GM19324 (cell line): Measurements from ENCODE around the gene LAMC1.

ENCODE experiments used
- ATAC-seq: cut with Tn5 transposase; IDR thresholded peaks from one replicate; pipeline ENCODE4 v1.9.1; 2021; ENCODE audit warnings: mild to moderate bottlenecking, moderate library complexity; ENCODE audit not compliant: unreplicated experiment, low FRiP score

The LAMC1 gene

DNA sequence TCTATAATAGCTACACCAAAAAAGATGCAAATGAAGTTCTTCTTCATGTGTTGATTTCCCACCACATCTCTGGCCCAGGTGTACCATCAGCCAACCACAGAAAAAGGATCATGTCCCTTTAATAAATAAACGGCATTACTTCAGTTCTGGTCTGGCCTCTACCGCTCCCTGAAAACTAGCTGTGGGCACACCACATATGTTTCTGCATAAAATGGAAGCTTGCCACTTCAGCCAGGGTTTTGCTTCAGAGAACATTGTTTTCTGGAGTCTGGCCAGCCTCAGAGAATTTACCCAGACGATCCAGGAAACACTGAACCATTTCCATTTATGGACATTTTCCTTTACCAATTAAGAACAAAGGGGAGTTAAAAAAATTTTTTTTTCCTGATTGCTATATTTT lies 157.0 kb downstream of the LAMC1 start:
- ATAC-seq, result no peak

DNA sequence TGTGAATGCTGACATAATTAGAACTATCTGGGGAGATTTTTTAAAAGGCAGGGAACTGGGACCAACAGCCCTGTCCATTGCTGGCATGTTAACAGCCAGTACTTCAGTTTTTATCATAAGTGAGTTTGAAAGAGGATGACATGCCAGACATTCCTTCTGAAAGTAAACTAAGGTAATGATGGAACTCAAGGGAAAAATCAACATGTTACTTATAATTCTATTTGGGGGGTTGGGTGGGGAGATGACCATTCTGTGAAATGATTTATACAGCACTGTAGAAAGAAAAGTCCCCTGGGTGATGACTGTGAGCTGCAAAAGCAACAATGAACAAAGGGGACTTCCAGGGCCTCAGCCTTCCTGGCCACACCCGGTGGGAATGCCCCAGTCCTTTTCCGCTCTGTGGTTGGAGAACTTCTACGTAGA lies 157.4 kb downstream of the LAMC1 start:
- no peak for ATAC-seq

DNA sequence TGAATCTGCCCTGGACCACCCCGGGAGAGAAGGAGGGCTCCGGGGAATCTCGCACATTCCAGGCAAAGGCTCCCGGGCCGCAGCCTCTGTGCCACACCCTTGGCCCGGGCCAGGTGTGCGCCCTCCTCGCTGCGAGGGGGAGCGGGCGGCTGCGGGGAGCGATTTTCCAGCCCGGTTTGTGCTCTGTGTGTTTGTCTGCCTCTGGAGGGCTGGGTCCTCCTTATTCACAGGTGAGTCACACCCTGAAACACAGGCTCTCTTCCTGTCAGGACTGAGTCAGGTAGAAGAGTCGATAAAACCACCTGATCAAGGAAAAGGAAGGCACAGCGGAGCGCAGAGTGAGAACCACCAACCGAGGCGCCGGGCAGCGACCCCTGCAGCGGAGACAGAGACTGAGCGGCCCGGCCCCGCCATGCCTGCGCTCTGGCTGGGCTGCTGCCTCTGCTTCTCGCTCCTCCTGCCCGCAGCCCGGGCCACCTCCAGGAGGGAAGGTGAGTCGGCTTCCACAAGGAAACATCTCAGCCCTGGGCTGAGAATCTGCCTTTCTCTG lies 162.8 kb downstream of the LAMC1 start, which contains the start of gene LAMC2:
Gene LAMC2, plus strand, starts transcription at position 324 of the 550 bp plus-strand sequence. Its CDS starts 89 bp downstream, at position 413.
- no peak for ATAC-seq

DNA sequence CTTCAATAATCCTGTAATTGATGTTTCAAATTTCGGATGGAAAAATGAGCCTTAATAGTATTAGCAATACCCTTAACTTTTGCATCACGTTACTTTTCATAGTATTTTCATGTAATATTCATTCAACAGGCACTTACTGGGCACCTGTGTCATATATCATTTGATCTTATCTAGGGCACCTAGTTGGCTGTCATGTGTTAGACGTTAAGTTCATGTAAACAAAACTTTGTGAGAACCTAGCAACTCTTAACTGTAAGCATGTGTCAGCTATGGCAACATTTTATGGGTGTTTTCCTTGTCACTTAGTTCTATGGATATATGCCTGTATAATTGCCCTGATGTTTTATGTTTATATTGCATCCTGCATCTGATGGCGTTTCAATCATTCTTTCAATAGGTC lies 163.6 kb downstream of the LAMC1 start:
- ATAC-seq, result no peak

DNA sequence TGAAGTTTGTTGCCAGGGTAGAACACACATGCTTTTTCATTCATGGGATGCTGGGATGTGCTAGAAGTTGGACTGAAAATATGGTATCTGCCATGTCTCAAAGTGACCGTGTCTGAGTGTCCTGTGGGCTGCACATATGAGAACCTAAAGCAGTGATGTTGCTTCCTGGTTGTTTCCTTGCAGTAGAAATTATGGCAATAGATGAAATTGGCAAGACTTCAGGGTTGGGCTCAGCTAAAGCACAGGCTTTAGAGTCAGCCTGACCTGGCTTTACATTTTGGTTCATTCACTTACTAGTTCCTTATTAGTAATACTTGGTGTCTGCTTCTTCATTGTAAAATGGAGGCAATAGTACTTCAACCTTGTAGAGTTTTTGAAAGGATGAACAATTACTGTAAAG lies 165.0 kb downstream of the LAMC1 start:
- no peak for ATAC-seq

DNA sequence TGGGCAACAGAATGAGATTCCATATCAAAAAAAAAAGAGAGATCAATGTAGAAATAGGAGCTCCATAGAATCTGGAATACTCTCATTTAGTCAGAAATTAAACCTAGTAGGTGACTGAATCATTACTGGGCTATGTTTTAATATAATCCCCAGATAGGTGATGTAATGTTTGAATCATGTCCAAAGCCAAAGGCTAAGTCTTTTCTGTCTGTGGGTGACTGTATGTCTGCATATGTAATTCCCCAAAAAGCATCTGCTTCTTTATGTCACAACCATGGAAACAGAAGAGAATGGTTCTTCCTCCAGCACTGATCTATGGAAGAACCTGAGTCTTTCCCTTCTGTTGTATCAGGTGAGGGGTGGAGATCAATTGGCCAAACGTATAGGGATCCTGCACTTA lies 168.6 kb downstream of the LAMC1 start:
- ATAC-seq, result no peak

DNA sequence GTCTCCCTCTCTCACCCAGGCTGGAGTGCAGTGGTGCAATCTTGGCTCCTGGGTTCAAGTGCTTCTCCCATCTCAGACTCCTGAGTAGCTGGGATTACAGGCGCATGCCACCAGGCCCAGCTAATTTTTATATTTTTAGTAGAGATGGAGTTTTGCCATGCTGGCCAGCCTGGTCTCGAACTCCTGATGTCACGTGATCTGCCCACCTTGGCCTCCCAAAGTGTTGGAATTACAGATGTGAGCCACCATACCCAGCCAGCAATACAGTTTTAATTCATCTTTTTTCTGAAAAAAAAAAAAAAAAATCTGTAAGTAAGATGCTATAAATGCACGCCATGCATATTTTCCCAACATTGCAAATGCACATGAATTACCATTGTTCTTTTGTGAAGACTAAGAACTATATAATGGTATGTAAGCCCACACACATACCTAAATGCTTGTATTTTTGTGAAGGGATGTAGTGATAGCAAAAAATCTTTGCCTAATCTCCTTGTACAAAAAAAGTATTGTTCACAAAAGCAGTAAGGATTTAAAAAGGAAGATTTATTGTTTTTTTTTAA lies 170.8 kb downstream of the LAMC1 start:
- ATAC-seq, result no peak

DNA sequence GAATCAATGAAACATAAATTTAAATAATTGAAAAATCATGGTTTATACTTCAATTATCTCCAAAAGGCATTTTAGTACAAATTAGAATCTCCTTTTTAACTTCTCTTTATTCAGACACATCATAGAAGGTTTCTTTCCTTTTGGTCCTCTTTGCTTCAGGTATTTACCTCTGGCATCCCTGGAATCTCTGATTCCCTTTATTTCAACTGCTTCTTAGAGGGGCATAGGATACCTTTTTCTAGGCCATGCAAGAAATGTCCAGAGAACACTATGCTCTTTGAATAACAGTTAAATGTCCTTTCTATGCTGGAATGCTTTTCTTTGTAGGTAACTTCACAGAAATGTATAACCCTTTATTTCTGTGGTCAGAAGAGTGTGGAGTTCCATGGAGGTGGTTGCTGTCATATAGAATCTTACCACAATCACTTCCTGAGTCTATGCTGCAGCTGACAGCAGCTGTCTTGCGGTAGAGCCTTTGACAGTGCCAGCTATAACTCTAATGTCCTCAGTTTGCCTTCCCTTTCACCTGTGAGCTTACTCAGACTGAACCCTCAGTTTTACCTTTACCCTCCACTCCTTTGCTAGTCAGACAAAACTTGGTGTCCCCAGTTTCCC lies 171.4 kb downstream of the LAMC1 start:
- ATAC-seq, result peak; percentile 85

DNA sequence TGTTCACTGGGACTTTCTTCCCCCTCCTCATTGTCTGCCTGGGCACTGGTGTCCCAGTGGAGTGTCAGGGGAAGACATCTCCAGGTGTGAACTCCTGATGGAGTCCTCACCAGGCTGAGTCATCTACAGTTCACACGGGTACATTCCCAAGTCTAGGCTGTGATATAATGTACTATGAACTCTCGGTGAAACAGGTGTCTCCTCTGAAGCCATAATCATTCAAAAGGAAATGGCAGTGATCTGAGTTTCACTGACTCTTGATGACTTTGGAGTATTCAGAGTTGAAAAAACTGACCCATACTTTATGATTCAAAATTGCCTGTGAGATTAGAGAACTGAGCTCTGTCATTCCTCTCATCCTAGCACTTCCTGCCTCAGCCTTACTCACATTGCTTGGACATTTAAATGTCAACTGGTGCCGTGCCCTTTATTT lies 171.9 kb downstream of the LAMC1 start:
- ATAC-seq, result no peak
